ENCODE data around the gene CALML4.

Gene CALML4

GRCh38 chr15:68208636-68209240, 3.6 kb upstream of the CALML4 start:
- TF ChIP-seq MYC (IDR thresholded peaks at IDR 0.05; ENCODE audit: low read depth, low read length) (no peak), MAX (IDR thresholded peaks at IDR 0.05; ENCODE audit: low read depth, low read length) (0 out of 2 replicates have a peak, but pooled peaks have one; percentile 12), POLR2A (IDR thresholded peaks at IDR 0.05; ENCODE audit: extremely low read depth, insufficient read length) (no peak)
- peak overlapping the region; percentile 6 for H3K4me3 ChIP-seq (ENCODE audit: low read depth, low read length)
- peak; percentile 82 for DNase-seq (ENCODE audit: low read depth)

- DNase-seq (ENCODE audit: low read depth) = no peak
- TF ChIP-seq POLR2A (IDR thresholded peaks at IDR 0.05; ENCODE audit: extremely low read depth, insufficient read length) (no peak), CTCF (IDR thresholded peaks at IDR 0.05; ENCODE audit: low read depth, low read length) (no peak), MAX (IDR thresholded peaks at IDR 0.05; ENCODE audit: low read depth, low read length) (no peak), MYC (IDR thresholded peaks at IDR 0.05; ENCODE audit: low read depth, low read length) (no peak)
Observed at GRCh38 chr15:68208136-68208535, 3.0 kb upstream of the CALML4 start.

GRCh38 chr15:68207176-68207935, 2.2 kb upstream of the CALML4 start:
- TF ChIP-seq MYC (IDR thresholded peaks at IDR 0.05; ENCODE audit: low read depth, low read length) (no peak), MAX (IDR thresholded peaks at IDR 0.05; ENCODE audit: low read depth, low read length) (no peak)
- no peak for DNase-seq (ENCODE audit: low read depth)
- no peak overlapping the region for H3K4me3 ChIP-seq (ENCODE audit: low read depth, low read length)

More at GRCh38 chr15:68208136-68208535, 3.0 kb upstream of the CALML4 start:
- H3K4me3 ChIP-seq (ENCODE audit: low read depth, low read length) = no peak overlapping the region

- TF ChIP-seq CTCF (IDR thresholded peaks at IDR 0.05; ENCODE audit: low read depth, low read length) (no peak), MYC (IDR thresholded peaks at IDR 0.05; ENCODE audit: low read depth, low read length) (no peak), POLR2A (IDR thresholded peaks at IDR 0.05; ENCODE audit: extremely low read depth, insufficient read length) (no peak), MAX (IDR thresholded peaks at IDR 0.05; ENCODE audit: low read depth, low read length) (no peak)
- H3K4me3 ChIP-seq (ENCODE audit: low read depth, low read length) = no peak overlapping the region
- DNase-seq (ENCODE audit: low read depth) = no peak
Observed at GRCh38 chr15:68206711-68207151, 1.6 kb upstream of the CALML4 start.

- H3K4me3 ChIP-seq (ENCODE audit: low read depth, low read length) = no peak overlapping the region
- TF ChIP-seq MAX (IDR thresholded peaks at IDR 0.05; ENCODE audit: low read depth, low read length) (no peak), POLR2A (IDR thresholded peaks at IDR 0.05; ENCODE audit: extremely low read depth, insufficient read length) (no peak), CTCF (IDR thresholded peaks at IDR 0.05; ENCODE audit: low read depth, low read length) (no peak), MYC (IDR thresholded peaks at IDR 0.05; ENCODE audit: low read depth, low read length) (no peak)
- DNase-seq (ENCODE audit: low read depth) = peak; percentile 66
Observed at GRCh38 chr15:68205954-68206539, 915 bp upstream of the CALML4 start.

- peak; percentile 20 for TF ChIP-seq POLR2A (IDR thresholded peaks at IDR 0.05; ENCODE audit: extremely low read depth, insufficient read length)
- TF ChIP-seq MAX (IDR thresholded peaks at IDR 0.05; ENCODE audit: low read depth, low read length) = no peak
- H3K4me3 ChIP-seq (ENCODE audit: low read depth, low read length) = no peak overlapping the region
- DNase-seq (ENCODE audit: low read depth) = no peak
Observed at GRCh38 chr15:68205558-68205944, 419 bp upstream of the CALML4 start.

GRCh38 chr15:68204361-68204760, 771 bp downstream of the CALML4 start:
- no peak overlapping the region for H3K4me3 ChIP-seq (ENCODE audit: low read depth, low read length)

More at GRCh38 chr15:68204361-68204760, 771 bp downstream of the CALML4 start:
- DNase-seq (ENCODE audit: low read depth) = no peak
- no peak for TF ChIP-seq CTCF (IDR thresholded peaks at IDR 0.05; ENCODE audit: low read depth, low read length)
- no peak for TF ChIP-seq POLR2A (IDR thresholded peaks at IDR 0.05; ENCODE audit: extremely low read depth, insufficient read length)
- no peak for TF ChIP-seq MAX (IDR thresholded peaks at IDR 0.05; ENCODE audit: low read depth, low read length)
- no peak for TF ChIP-seq MYC (IDR thresholded peaks at IDR 0.05; ENCODE audit: low read depth, low read length)
